ENCODE results near the gene CNPPD1.

- TF ChIP-seq, protein P1, sequence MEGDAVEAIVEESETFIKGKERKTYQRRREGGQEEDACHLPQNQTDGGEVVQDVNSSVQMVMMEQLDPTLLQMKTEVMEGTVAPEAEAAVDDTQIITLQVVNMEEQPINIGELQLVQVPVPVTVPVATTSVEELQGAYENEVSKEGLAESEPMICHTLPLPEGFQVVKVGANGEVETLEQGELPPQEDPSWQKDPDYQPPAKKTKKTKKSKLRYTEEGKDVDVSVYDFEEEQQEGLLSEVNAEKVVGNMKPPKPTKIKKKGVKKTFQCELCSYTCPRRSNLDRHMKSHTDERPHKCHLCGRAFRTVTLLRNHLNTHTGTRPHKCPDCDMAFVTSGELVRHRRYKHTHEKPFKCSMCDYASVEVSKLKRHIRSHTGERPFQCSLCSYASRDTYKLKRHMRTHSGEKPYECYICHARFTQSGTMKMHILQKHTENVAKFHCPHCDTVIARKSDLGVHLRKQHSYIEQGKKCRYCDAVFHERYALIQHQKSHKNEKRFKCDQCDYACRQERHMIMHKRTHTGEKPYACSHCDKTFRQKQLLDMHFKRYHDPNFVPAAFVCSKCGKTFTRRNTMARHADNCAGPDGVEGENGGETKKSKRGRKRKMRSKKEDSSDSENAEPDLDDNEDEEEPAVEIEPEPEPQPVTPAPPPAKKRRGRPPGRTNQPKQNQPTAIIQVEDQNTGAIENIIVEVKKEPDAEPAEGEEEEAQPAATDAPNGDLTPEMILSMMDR (IDR thresholded peaks at IDR 0.05): peak in 3 of 4 experiments; percentile 48 to 68 (median 65)
- peak; percentile 97 to 98 for TF ChIP-seq POLR2A (IDR thresholded peaks at IDR 0.05)
- peak; percentile 98 for TF ChIP-seq POLR2AphosphoS5 (IDR thresholded peaks at IDR 0.05)
Measured at GRCh38 chr2:219177552-219178376, 1.0 kb upstream of the CNPPD1 start, which contains the start of gene RETREG2.
